Kidney epithelial cell (primary cell): Measurements from ENCODE around the gene IGSF1. TPM values are rescaled to one million over a fixed set of nuclear protein-coding genes. Genes with fewer than 3 reads are reported as not detected.

Experiments
- DNase-seq: peaks from one replicate; pipeline ENCODE4 v3.0.0-alpha.2; 2010; ENCODE audit warnings: low read depth
- H3K27me3 ChIP-seq: 2 replicates; pipeline ENCODE4 v1.6.0; 2011; ENCODE audit warnings: low read length; ENCODE audit not compliant: control insufficient read depth, insufficient read depth
- H3K36me3 ChIP-seq: 2 replicates; pipeline ENCODE4 v1.5.1; 2011; ENCODE audit warnings: low read length; ENCODE audit not compliant: control insufficient read depth, insufficient read depth
- H3K4me3 ChIP-seq: 2 replicates; pipeline ENCODE4 v1.5.1; 2011; ENCODE audit warnings: low read depth, mild to moderate bottlenecking, control low read depth, low read length
- CTCF ChIP-seq: IDR thresholded peaks from 2 replicates; pipeline ENCODE4 v1.5.1; 2011; ENCODE audit warnings: mild to moderate bottlenecking, moderate library complexity, low read length, control low read depth, inconsistent platforms; ENCODE audit not compliant: insufficient read depth, poor library complexity, severe bottlenecking
- total RNA-seq: library from RNA; depleted of rRNA; stranded (reverse); fragments of >200 nt; gene quantifications from 2 replicates; pipeline ENCODE4 v1.2.3, GENCODE V29; 2015

IGSF1 gene
- total RNA-seq, 1 donor from 2014 or later = 0.13 TPM

DNA sequence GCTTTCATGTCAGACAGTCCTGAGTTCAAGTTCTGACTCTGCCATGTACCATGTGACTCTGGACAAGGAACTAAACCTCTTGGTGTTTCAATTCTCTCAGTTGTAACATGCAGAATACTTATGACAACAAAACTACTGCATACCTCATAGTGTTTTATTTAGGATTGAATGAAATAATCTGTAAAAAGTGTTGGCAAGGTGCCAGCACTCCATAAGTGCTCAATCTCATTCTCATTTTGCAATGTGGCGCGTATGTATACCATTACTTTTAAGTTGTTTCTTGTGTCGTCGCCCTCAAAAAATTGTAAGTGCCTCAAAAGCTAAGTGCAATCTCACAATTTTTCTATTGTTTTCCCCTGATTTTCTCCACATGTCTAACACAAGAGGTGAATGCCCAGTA lies 62.5 kb downstream of the IGSF1 start:
- no peak overlapping the region for H3K4me3 ChIP-seq

DNA sequence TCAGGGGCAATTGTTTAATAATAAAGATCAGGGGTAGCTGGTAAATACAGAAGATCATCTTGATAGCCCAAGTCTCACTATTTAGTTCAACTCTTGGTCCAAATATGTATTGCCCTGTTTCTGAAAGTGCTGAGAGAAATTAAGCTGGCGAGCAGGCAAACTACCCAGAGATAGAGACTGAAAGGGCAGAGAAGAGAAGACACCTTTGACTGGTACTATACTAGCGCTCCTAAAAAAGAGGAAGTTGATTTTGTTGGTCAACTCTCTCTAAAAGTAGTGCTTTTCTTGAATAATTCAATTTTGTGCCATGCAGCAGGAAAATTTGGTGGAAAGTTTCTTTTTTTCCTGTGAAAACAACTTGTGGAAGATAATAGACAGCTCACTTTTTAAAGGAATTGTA lies 64.0 kb downstream of the IGSF1 start:
- no peaks in the 10 kb centered on the region for H3K36me3 ChIP-seq

More for the DNA sequence above, 62.5 kb downstream of the IGSF1 start:
- no peaks in the 10 kb centered on the region for H3K36me3 ChIP-seq
- no peak for TF ChIP-seq CTCF
- no peaks in the 10 kb centered on the region for H3K27me3 ChIP-seq
- no peak for DNase-seq

More for the DNA sequence above, 64.0 kb downstream of the IGSF1 start:
- no peak for TF ChIP-seq CTCF
- no peak for DNase-seq
- Histone ChIP-seq H3K4me3 (no peak overlapping the region), H3K27me3 (no peaks in the 10 kb centered on the region)

Other genes with a start within 250 kb of the IGSF1 start
- gene ARHGAP36, start 231.0 kb downstream of the IGSF1 start, total RNA-seq = not detected in 2 replicates